HG03097 (cell line): ENCODE data around the gene EYA2.
"Not testable (repeated sequence)": the region's sequence is repeated elsewhere in the genome, so short reads cannot be mapped to it uniquely, and the experiment has no call there.

Source experiments
- ATAC-seq: cut with Tn5 transposase; IDR thresholded peaks from one replicate; pipeline ENCODE4 v1.9.1; 2021; ENCODE audit not compliant: unreplicated experiment, low FRiP score

The EYA2 gene

GRCh38 chr20:46894971-46895905, 595 bp downstream of the EYA2 start:
- no peak for ATAC-seq

- no peak for ATAC-seq
These were observed 1.2 kb downstream of the EYA2 start for GRCh38 chr20:46895906-46896242.

DNA sequence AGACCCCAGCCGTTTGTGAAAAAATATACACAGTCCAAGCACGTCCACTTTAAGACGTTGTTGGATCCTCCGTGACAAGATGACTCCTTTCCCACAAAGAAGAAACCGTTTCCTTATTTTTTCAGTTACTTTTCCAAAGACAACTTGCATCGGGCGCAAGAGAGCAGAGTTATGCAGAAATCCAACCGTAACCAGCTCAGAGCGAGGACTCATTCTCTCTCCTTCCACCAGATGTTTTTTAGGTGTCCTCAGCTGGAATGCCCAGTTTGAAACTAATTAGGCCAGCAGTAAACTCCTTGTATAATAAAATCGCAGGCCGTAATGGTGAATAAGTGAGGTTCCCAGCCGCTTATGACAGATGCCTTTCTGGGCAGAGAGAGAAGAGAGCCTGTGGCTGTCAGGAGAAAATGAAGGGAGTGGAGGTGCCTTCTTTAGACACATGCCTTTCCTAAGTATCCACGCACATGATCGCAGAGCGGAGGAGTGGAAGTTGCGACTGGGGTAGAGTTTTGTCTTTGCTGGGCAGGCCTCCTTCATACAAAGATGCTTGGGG, 2.8 kb downstream of the EYA2 start:
- ATAC-seq = no peak

DNA sequence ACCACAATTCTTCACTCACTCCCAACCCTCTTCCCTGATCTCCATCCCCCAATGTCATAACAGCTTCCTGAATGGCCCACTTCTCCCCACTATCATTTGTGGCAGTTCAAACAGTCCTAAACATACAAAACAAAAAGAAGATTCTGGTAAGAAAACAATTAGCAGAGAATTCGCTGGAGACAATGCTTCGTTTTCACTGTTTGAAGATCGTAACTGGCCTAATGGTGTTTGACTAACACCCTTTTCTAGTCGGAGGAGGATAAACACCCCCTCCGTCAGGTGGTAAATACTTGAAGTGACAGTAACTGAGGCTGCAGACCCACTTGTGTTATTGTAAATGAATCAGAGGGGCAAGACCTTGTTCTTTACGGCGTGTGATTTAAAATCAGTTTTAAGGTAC, 3.8 kb downstream of the EYA2 start:
- no peak for ATAC-seq

DNA sequence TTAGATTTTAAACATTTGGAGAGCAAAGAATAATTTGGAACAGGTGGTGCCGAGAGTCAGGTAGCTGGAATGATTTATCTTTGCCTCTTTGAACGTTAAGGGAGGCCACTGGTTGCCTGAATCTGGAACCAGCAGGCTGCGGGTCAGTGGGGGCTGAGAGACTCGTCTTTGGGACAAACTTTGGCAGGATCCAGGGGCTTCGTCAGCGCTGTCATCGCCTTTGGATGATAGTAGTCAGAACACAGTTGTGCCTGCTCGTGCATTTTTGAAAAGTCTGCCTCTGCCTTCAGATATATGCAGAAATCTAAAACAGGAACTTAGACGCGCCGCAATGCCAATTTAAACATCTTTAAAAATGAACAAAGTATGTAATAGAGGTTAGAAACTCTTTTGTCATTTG, 5.0 kb downstream of the EYA2 start:
- ATAC-seq = no peak

- ATAC-seq = no peak
These were observed 5.4 kb downstream of the EYA2 start for GRCh38 chr20:46900086-46900485.

- no peak for ATAC-seq
These were observed 6.2 kb downstream of the EYA2 start for GRCh38 chr20:46900826-46901225.

DNA sequence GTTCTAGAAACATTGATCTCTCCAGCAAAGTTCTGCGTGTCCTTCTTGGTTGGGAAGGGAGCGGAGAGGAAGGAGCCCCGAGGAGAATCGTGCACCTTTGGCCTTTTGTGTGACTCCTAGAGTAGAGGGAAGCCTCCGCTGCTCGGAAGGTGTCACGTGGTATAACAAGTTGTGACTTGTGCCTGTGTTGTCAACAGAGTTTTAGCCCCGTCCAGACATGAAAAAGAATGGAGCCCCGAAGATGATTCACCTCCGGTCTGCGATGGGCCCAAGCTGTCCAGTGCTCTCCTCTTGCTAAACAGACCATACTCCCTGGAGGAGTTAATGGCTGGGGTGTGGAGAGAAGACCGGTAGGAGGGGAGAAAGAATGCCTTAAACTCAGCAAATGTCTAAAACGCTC, 7.0 kb downstream of the EYA2 start:
- no peak for ATAC-seq

DNA sequence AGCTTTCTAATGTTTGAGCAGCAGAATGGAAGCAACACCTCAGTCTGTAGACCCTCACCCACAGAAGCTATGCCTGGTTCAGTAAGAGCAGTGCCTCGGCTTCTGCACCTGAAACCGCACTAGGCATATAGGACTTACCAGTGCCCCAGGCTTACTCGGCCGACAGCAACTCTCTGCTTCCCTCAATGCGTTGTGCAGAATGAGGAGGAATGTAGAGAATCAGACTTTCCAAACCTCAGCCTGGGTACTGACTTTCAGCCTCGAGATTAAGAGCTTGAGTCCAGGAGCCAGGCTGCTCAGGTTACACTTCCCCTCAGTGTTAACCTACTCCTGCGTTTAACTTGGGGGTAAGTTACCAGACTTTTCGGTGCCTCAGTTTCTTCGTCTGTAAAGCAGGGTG, 8.6 kb downstream of the EYA2 start:
- no peak for ATAC-seq

GRCh38 chr20:46903937-46904336, 9.3 kb downstream of the EYA2 start:
- no peak for ATAC-seq

GRCh38 chr20:46905364-46906125, 10.9 kb downstream of the EYA2 start:
- ATAC-seq = no peak

DNA sequence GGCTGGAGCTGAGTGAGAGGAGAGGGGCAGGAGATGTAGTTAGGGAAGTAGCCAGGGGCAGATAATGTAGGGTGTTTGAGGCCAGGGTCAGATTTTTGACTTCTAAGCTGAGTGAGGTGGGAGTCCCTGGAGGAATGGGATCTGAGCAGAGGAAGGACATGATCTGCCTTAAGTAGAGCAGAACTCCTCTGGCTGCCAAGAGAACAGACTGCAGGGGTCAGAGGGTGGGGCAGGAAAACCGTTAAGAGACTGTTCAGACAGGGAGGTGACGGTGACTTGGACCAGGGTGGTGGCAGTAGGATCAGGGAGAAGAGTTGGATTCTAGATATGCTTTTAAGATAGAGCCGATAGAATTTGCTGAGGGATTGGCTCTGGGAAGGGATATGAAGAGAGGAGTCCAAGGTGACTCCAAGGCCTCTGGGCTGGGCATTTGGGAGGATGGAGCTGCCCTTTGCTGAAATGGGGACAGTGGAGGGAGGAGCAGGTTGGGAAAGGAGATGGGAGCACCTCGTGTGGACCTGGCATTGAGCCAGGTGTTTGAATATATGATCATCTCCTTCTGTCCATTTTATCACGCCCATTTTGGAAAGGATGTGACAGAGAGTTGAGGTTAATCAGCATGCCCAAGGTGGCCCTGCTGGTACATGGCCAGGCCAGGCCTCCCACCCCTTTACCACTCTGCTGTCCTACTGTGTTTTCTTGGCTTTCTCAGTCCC, 18.8 kb downstream of the EYA2 start:
- ATAC-seq = no peak

DNA sequence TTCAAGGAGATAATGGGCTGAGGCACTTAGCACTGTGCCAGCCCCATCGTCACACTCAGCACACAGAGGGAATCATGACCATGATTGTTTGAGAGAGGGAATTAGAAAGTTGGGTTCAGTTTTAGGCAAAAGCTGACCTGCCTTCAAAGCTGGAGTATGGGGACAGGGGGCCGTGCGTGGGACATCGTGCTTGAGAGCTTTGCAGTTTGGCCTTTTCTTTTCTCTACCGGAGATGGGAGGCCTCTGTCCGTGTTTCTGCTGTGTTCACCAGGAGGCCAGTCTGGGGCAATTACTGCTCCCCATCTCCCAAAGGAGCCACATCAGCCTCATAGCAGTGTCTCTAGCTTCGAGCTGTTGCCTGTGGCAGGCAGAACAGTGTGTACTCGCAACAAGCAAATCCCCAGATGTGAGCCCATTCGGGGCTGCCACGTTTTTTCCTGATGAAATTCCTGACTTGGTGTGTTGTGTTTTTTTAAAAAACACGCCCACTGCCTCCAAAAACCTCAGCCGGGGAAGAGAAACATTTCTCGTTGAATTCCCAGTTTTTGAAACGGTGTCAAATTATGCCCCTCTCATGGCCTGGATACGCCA, 20.2 kb downstream of the EYA2 start:
- ATAC-seq = no peak

DNA sequence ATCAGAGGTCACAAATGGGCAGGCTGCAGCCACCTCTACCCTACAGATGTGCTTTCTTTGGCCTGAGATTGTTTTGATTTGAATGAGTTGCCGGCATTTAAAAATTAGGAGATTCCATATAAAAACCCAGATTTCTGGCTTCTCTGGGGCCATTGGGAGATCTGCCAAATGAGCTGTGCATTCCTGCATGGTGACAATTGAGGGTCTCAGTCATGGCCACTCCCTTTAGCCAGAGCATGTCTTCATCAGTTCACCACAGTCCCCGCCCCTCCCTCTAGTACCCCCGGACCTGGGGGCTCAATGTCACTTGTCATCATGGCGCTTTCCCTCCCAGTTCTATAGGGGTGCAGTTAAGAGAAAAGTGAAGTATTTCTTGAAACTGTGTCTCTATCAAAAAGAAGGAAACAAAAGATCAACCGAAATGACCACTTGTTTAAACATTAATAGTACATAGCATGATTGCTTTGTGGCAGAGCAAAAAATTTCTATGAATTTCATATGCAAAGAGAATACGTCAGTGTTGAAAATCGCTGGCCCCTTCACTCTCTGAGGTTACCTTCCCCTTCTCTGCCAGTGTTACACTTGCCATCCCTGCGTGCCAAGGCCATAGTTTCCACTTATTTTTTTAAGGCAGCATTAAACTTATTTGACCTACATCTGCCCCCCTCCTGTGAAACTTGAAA, 21.1 kb downstream of the EYA2 start:
- no peak for ATAC-seq

DNA sequence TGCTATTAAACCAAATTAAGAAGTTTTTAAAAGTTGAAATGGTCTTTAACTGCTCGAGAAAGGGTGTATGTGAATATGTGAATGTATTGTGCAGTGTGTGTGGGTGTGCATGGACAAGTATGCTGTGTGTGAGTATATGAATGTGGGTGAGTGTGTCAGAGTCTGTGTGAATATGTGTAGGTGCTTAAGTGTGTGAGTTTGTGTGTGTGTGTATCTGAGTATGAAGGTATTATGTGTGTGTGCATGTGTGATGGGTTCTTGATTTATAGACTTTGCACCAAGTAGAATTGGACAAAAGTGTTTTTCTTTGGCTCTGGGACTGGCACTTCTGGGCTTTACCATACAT, 21.6 kb downstream of the EYA2 start:
- no peak for ATAC-seq

GRCh38 chr20:46917155-46917554, 22.5 kb downstream of the EYA2 start:
- ATAC-seq = no peak

- no peak for ATAC-seq
These were observed 25.5 kb downstream of the EYA2 start for GRCh38 chr20:46920114-46920513.

GRCh38 chr20:46922841-46923240, 28.2 kb downstream of the EYA2 start:
- ATAC-seq = not testable (repeated sequence)

- ATAC-seq = no peak
These were observed 28.9 kb downstream of the EYA2 start for GRCh38 chr20:46923550-46923949.

DNA sequence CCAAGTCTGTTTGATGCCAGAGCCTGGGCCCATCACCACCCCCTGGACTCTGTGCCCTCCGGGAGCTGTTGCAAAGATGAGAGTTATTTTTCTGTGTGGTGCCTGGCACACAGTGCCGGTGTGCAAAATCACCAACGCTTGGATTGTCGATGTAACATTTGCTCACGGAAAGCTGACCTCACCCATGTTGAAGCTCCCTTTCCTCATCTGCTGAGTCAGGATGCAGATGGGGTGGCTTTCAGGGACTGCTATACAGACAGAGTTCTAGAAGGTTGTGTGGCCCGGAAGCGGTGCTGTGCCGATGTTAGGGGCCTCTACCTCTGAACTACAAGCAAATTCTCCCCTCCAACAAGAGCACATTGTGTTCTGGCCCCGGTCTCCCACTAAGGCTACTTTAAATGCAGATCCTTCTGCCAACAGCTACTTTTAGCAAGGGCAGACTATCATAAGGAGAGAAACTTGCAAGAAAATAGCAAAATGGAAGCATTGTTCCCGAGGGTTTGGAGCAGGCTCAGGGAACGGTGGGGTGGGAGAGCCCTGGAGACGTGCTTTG, 34.0 kb downstream of the EYA2 start:
- ATAC-seq = no peak
